Embryonic facial prominence (tissue), 1 donor: ENCODE results near the gene APOL2.
"Not testable (repeated sequence)": the region's sequence is repeated elsewhere in the genome, so short reads cannot be mapped to it uniquely, and the experiment has no call there.

Experiments used
- DNase-seq: peaks from one replicate; pipeline ENCODE4 v3.0.0-alpha.2; 2016; ENCODE audit errors: extremely low spot score

The APOL2 gene

GRCh38 chr22:36263216-36263673 lies 23.9 kb upstream of the APOL2 start:
- not testable (repeated sequence) for DNase-seq

DNA sequence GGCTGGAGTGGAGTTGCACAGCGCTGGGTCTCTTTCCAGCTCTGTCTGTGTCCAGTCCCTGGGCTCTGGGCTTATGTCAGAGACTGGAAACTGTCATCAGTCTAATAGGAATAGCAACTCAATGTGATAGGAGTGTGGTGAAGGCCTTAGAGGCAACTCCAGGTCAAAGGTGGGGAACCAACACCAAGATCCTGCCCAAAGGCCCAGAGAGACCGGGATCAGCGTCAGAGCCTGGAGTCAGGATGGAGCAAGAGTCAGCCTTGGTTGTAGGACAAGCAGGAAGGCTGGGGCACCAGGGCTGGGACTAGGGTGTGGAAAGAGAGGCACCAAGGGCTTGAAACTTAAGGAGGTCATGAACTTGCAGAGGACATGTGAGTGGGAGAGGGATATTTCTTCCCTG lies 23.0 kb upstream of the APOL2 start:
- DNase-seq = not testable (repeated sequence)

GRCh38 chr22:36261675-36262074 lies 22.3 kb upstream of the APOL2 start:
- not testable (repeated sequence) for DNase-seq

DNA sequence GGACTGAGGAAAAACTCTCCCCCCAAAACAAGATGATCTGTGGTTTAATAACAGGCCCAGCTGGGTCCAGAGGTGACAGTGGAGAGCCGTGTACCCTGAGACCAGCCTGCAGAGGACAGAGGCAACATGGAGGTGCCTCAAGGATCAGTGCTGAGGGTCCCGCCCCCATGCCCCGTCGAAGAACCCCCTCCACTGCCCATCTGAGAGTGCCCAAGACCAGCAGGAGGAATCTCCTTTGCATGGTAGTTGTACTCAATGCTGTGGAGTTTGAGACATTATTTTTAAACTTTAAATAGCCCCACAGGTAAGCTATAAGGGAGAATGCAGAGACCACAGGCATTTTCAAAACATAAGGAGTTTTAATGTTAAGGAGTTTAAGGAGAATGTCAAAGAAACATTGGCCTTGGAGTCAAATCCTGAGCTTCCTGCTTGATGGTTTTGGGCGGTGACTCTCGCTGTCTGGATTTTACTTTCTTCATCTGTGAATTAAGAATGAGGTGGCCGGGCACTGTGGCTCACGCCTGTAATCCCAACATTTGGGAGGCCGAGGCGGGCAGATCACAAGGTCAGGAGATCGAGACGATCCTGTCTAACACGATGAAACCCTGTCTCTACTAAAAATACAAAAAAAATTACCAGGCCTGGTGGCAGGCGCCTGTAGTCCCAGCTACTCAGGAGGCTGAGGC lies 20.4 kb upstream of the APOL2 start:
- DNase-seq = no peak

- no peak for DNase-seq
Measured at GRCh38 chr22:36258701-36259614, 19.6 kb upstream of the APOL2 start.

DNA sequence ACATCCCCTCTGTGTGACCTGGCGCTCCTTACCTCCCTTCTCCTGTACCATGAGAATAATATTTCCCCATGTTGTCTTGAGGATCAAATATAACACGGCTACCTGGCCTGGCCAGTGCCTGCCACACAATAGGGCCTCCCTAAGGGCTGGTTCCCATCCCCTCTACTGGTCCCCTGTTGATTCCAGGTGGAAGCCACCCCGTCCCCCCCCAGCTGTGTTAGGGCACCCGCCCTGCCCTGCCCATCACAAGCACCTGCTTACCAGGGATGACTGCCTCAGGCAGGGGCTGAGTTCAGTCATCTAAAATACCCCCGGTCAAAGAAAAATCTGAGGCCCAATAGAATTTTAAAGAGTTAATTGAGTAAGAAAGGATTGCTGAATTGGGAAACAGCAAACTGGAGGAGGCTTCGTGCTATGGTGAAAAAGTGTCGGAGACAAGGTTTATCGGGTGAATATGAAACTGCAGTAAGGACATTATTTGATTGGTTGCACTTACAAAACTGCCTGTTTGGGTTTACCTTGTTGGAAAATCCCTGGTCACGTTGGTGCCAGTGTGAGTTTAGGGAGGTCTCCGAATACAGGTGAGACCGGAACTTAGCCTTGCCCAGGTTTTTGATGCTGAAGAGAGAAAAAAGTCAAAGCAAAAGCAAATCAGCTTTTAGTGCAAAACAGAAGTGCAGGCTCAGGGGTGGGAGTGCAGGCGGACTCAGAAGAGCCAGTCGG lies 18.8 kb upstream of the APOL2 start:
- DNase-seq = no peak

- DNase-seq = no peak
Measured at GRCh38 chr22:36257308-36257707, 18.0 kb upstream of the APOL2 start.

GRCh38 chr22:36256478-36256877 lies 17.2 kb upstream of the APOL2 start:
- DNase-seq = no peak

GRCh38 chr22:36255572-36255971 lies 16.2 kb upstream of the APOL2 start:
- DNase-seq = not testable (repeated sequence)

DNA sequence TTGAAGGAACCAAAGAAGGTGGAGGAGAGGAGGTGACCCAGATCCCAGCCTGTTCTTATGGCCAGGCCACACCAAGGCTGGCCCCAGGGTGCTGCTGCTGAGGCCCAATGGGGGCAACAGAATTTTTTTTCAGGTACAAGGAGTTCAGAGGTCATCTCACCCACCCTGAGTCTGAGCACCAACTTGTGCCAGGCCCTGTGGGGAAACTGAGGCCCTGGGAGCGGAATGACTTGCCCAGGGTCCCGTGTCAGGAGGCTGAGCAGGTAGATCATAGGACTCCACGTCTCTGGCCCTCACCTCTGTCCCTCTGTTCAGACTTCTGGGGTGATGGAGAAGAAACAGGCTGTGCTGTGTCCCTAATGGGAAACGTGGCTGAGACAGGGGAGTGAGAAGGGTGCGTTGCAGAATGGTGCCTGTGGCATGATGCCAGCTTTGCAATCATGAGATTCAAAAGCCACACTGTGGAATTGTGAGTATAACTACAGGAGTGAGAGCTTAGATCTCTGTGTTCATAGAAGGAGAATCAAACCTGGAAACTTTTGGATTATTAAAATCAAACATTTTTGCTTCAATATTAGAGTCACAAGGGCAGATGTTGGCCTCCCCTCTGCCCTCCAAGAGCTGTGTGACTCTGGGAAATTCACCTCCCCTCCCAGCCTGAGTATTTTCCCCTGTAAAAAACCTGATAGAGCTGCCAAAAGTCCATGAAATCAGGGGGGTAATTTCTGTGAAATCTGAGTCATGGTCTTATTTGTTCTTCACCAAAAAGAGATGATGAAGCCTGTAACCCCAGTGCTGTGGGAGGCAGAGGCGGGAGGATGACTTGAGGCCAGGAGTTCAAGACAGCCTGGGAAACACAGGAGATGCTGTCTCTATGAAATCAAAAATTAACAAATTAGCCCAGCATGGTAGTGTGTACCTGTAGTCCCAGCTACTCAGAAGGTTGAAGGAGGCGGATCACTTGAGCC lies 14.5 kb upstream of the APOL2 start:
- DNase-seq = no peak

DNA sequence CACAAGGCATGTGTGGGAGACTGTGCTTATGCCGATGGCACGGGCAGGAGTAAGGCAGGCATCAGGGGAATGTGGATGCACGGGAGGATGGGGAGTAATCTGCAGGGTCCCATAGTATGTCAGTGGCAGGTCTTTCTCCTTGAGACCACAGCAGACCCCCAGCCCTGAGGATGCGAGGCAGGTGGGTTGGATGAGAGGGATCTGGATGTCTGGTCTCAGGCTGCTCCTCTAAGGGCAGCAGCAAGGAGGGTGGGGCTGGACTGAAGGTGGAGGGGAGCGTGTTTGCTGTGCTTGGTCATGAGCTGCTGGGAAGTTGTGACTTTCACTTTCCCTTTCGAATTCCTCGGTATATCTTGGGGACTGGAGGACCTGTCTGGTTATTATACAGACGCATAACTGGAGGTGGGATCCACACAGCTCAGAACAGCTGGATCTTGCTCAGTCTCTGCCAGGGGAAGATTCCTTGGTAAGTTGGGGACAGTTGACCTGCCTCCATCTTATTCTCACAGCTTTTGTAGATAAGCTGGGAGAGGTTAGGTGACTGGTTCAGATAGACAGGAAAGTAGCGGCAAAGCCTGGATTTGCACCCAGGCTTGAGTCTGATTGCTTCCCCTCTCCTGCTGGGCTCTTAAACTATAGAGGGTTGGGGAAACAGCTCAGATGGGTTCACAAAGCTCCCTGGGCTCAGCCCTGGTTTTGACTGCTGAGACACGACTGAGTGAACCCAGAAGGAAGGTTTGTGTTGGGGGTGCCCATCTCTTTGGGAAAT lies 13.6 kb upstream of the APOL2 start, which contains the start of gene APOL1:
TSS of gene APOL1 (plus strand) at position 380 of the 769 bp plus-strand sequence. CDS start 1,823 bp downstream, outside the sequence.
- DNase-seq = no peak

DNA sequence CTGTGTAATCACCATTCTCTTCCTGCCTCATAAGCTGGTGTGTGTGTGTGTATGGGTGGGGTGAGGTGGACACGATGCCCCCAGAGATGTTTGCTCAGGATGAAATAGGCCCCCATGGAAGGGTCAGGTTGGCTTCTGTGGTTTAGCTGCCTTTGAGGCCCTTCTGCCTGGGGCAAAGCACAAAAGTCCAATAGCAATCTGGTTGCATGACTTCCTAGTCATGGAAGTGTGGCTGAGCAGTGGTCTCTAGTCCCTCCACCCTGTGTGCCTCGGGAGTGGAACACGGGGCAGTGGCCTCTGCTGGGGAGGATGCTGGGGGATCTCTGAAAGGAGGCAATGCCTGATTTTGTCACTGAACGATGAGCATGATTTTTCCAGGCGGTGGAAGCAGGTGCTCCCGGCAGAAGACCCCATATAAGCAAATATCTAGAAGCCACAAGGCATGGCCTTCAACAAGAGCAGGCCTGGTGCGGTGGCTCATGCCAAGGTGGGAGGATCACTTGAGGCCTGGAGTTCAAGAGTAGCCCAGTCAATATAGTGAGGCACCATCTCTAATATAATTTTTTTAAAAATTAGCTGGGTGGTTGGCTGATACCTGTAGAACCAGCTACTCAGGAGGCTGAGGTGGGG lies 12.8 kb upstream of the APOL2 start:
- DNase-seq = not testable (repeated sequence)

- DNase-seq = not testable (repeated sequence)
Measured at GRCh38 chr22:36250292-36250960, 11.1 kb upstream of the APOL2 start.

- DNase-seq = no peak
Measured at GRCh38 chr22:36249160-36249559, 9.8 kb upstream of the APOL2 start.

DNA sequence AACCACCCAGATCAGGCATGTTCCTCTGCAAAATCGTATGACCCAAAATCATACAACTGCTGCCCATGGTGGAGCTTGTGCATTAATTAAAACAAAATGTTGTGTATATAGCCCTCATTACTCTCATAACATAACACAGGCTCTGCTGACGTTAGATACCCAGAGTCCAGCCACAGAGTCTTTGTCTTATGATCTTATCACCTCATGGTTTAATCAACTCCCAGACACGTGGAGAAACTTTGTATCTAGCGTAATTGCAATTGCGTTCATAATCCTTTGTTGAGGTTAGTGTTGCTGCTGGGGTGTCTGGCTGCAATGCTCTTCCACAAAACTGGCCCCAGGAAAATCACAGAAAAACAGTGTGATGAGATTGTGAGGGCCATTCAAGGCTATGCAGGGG lies 8.6 kb upstream of the APOL2 start:
- DNase-seq = no peak

DNA sequence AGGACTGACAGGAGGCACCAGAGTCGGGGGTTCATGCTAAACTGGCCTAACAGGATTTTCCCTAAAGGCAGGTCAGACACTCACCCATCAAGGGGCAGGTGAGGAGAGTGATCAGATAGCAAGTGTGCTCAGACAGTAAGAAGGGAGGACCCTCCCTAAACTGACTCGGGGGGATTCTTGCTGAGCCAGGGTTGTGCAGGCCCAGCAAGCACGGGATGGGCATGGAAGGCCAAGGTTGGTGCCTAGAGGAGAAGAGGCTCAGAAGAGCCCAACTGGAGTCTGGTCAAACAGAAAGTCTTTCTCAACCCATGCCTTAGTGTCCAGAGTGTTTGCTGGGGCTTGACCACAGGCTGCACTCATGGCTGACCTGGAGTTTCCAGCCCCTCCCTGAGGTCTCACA lies 7.4 kb upstream of the APOL2 start:
- no peak for DNase-seq

DNA sequence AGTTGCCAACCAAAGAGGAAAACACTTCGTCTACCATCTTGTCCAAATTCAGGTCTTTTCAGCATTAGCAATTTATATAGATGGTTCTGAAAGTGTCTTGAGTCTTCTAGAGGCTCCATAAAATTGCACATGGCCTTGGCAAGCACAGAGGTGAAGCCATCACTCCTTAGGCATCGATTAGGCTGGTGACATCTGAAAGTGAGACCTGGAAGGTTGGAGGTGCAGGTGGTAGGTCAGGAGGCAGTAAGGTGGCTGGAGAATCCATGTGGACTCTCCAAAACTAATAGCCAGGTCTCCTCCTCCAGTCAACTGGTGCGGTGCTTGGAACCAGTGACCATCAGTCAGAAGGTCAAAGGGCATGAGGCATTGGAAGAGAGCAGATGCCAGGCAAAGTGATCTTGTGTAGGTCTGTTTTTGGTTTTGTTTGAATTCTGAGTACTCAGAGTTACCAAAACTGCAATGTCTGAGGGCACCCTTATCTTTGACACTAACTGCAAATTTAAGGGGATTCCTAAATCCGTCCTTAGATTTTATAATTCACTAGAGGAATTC lies 6.6 kb upstream of the APOL2 start:
- no peak for DNase-seq

GRCh38 chr22:36244522-36245391 lies 5.4 kb upstream of the APOL2 start:
- DNase-seq = no peak
